VCaP (cell line): ENCODE results near the gene TGFBR1.
A peak's percentile ranks its signal among the peaks of the same experiment; 100 is the strongest.

Experiments used
- H3K27ac ChIP-seq: fragments of 450-650 bp; 2 replicates; pipeline ENCODE4 v1.5.1; 2017
- CTCF ChIP-seq: fragments of 450-650 bp; conservative IDR thresholded peaks from 2 replicates; pipeline ENCODE4 v1.5.1; 2017; ENCODE audit warnings: mild to moderate bottlenecking, moderate library complexity

The TGFBR1 gene

DNA sequence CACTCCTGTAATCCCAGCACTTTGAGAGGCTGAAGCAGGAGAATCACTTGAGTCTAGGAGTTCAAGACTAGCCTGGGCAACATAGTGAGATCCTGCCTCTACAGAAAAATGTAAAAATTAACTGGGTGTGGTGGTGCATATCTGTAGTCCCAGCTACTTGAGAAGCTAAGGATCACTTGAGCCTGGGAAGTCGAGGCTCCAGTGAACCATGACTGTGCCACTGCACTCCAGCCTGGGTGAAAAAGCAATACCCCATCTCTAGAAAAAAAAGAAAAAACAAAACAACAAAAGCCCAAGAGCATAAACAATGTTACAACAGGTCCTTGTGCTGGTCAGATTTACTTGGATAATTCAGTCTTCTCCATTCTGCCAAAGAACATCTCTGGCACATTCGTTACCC, 44.3 kb upstream of the TGFBR1 start:
- no peak overlapping the region for H3K27ac ChIP-seq
- TF ChIP-seq CTCF: no peak

GRCh38 chr9:99062549-99062948, 42.4 kb upstream of the TGFBR1 start:
- no peak for TF ChIP-seq CTCF
- no peak overlapping the region for H3K27ac ChIP-seq

DNA sequence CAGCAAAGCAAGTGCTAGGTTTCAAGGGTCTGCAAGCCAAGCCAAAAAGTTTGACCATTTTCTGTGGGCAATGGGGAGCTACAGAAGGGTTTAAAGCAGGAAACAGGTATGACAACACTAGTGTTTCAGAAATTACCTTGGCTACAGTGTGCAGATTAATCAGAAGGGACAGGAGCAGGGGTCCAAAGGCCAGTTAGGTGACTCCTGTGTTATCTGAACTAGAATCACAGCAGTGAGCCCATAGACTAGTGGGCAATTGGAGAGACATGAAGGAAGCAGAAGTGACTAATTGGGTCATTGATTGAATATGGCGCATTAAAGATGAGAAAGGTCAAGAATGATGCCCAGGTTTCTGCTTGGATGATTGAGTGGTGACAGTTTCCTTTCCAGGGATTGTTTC, 41.4 kb upstream of the TGFBR1 start:
- H3K27ac ChIP-seq: no peak overlapping the region
- TF ChIP-seq CTCF: no peak

DNA sequence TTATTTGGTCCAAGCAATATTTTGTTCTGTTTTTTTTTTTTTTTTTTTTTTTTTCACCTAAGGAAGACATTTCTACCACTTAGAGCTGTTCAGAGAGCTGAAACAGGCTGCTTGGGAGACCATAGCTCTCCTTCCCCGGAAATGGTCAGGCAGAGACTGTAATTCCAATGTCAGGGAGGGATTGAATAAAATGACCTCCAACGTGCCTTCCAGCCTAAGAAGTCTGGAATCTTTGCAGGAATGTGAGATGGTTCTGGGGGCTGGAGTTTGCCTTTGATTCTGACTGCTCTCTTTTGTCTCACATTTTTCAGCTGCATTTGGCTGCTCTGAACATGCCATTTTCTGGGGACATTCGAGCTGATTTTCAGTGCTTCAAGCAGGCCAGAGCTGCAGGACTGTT, 38.3 kb upstream of the TGFBR1 start:
- no peak overlapping the region for H3K27ac ChIP-seq
- TF ChIP-seq CTCF: no peak

GRCh38 chr9:99069075-99069474, 35.8 kb upstream of the TGFBR1 start:
- TF ChIP-seq CTCF: no peak
- H3K27ac ChIP-seq: peak overlapping the region; percentile 7; the same call in 1 of the 2 replicates

DNA sequence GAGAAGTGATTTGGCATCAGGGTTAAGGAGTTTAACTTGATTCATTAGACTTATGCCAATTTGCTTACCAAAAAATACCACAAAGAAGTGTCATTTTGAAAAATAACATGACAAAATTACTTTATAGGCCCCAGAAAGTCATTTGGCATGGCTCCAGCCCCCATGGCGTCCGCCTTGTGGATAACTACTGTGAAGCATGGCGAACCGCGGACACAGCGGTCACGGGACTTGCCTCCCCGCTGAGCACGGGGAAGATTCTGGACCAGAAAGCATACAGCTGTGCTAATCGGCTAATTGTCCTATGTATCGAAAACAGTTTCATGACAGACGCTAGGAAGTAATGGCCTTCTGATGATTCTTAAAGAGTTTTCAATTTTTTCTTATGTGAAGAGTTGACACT, 35.4 kb upstream of the TGFBR1 start:
- TF ChIP-seq CTCF: no peak
- no peak overlapping the region; the same call in 1 of the 2 replicates for H3K27ac ChIP-seq

GRCh38 chr9:99070681-99071080, 34.2 kb upstream of the TGFBR1 start:
- H3K27ac ChIP-seq: no peak overlapping the region
- no peak for TF ChIP-seq CTCF
